ENCODE data around the gene FRMD5.
A peak's percentile ranks its signal among the peaks of the same experiment; 100 is the strongest.

FRMD5 gene

GRCh38 chr15:43981576-43981975, 213.5 kb downstream of the FRMD5 start:
- DNase-seq (ENCODE audit: low read depth in 2 of 3, low spot score in 2 of 3), result no peak

- peak in 2 of 3 experiments; percentile 33 to 49 for DNase-seq (ENCODE audit: low read depth in 2 of 3, low spot score in 2 of 3)
These were observed 217.8 kb downstream of the FRMD5 start for GRCh38 chr15:43977072-43977884.

- no peak for DNase-seq (ENCODE audit: low read depth in 2 of 3, low spot score in 2 of 3)
These were observed 219.3 kb downstream of the FRMD5 start for GRCh38 chr15:43975770-43976169.

- no peak for DNase-seq (ENCODE audit: low read depth in 2 of 3, low spot score in 2 of 3)
These were observed 219.7 kb downstream of the FRMD5 start for GRCh38 chr15:43975326-43975725.

- DNase-seq (ENCODE audit: low read depth in 2 of 3, low spot score in 2 of 3), result no peak
These were observed 220.2 kb downstream of the FRMD5 start for GRCh38 chr15:43974852-43975251.

GRCh38 chr15:43969802-43970375, 225.2 kb downstream of the FRMD5 start:
- no peak for DNase-seq (ENCODE audit: low read depth in 2 of 3, low spot score in 2 of 3)

- DNase-seq (ENCODE audit: low read depth in 2 of 3, low spot score in 2 of 3), result no peak
These were observed 226.5 kb downstream of the FRMD5 start for GRCh38 chr15:43968551-43968950.

GRCh38 chr15:43966646-43967045, 228.4 kb downstream of the FRMD5 start:
- no peak for DNase-seq (ENCODE audit: low read depth in 2 of 3, low spot score in 2 of 3)

- DNase-seq (ENCODE audit: low read depth in 2 of 3, low spot score in 2 of 3), result no peak
These were observed 236.2 kb downstream of the FRMD5 start for GRCh38 chr15:43958861-43959330.

- DNase-seq (ENCODE audit: low read depth in 2 of 3, low spot score in 2 of 3), result no peak
These were observed 237.3 kb downstream of the FRMD5 start for GRCh38 chr15:43957724-43958123.

- no peak for DNase-seq (ENCODE audit: low read depth in 2 of 3, low spot score in 2 of 3)
These were observed 239.9 kb downstream of the FRMD5 start for GRCh38 chr15:43955140-43955539.

- DNase-seq (ENCODE audit: low read depth in 2 of 3, low spot score in 2 of 3), result no peak
These were observed 240.9 kb downstream of the FRMD5 start for GRCh38 chr15:43954181-43954621.

- DNase-seq (ENCODE audit: low read depth in 2 of 3, low spot score in 2 of 3), result no peak
These were observed 241.7 kb downstream of the FRMD5 start for GRCh38 chr15:43953402-43953801.

- DNase-seq (ENCODE audit: low read depth in 2 of 3, low spot score in 2 of 3), result no peak
These were observed 244.5 kb downstream of the FRMD5 start for GRCh38 chr15:43950531-43950930.

GRCh38 chr15:43948691-43949325, 246.3 kb downstream of the FRMD5 start:
- no peak for DNase-seq (ENCODE audit: low read depth in 2 of 3, low spot score in 2 of 3)

- DNase-seq (ENCODE audit: low read depth in 2 of 3, low spot score in 2 of 3), result no peak
These were observed 251.6 kb downstream of the FRMD5 start for GRCh38 chr15:43943511-43943910.

- DNase-seq (ENCODE audit: low read depth in 2 of 3, low spot score in 2 of 3), result no peak
These were observed 252.9 kb downstream of the FRMD5 start for GRCh38 chr15:43942194-43942593.

GRCh38 chr15:43941555-43941954, 253.5 kb downstream of the FRMD5 start:
- DNase-seq (ENCODE audit: low read depth in 2 of 3, low spot score in 2 of 3), result no peak

GRCh38 chr15:43941071-43941470, 254.0 kb downstream of the FRMD5 start:
- no peak for DNase-seq (ENCODE audit: low read depth in 2 of 3, low spot score in 2 of 3)

GRCh38 chr15:43939070-43939469, 256.0 kb downstream of the FRMD5 start:
- no peak for DNase-seq (ENCODE audit: low read depth in 2 of 3, low spot score in 2 of 3)

- no peak for DNase-seq (ENCODE audit: low read depth in 2 of 3, low spot score in 2 of 3)
These were observed 260.6 kb downstream of the FRMD5 start for GRCh38 chr15:43934480-43934879.

GRCh38 chr15:43932907-43933306, 262.2 kb downstream of the FRMD5 start:
- DNase-seq (ENCODE audit: low read depth in 2 of 3, low spot score in 2 of 3), result no peak
